ENCODE results near the gene BAIAP3. TPM values are rescaled to one million over a fixed set of nuclear protein-coding genes. Genes with fewer than 3 reads are reported as not detected.
"Not testable (repeated sequence)": the region's sequence is repeated elsewhere in the genome, so short reads cannot be mapped to it uniquely, and the experiment has no call there.

The BAIAP3 gene
- polyA plus RNA-seq, 1 experiment, result 0.33 TPM

DNA sequence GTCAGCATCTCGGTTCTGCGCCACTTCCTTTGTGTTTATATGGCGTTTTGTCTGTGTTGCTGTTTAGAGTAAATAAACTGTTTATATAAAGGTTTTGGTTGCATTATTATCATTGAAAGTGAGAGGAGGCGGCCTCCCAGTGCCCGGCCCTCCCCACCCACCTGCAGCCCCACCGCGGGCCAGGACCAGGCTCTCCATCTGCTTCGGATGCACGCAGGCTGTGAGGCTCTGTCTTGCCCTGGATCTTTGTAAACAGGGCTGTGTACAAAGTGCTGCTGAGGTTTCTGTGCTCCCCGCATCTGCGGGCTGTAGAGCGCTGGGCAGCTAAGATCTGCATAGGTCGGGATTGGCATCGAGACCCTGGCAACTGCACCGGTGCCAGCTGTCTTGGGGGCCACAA is 8.2 kb upstream of the BAIAP3 start:
- ChIA-PET CTCF (no interaction called here), POLR2A (no interaction called here)
- peaks cover 25% of the 10 kb centered on the region for H3K36me3 ChIP-seq (ENCODE audit: control insufficient read depth, insufficient read depth, low read length)
- no peaks in the 10 kb centered on the region for H3K27me3 ChIP-seq (ENCODE audit: control insufficient read depth, insufficient read depth, low read length)
- TF ChIP-seq, protein P1, sequence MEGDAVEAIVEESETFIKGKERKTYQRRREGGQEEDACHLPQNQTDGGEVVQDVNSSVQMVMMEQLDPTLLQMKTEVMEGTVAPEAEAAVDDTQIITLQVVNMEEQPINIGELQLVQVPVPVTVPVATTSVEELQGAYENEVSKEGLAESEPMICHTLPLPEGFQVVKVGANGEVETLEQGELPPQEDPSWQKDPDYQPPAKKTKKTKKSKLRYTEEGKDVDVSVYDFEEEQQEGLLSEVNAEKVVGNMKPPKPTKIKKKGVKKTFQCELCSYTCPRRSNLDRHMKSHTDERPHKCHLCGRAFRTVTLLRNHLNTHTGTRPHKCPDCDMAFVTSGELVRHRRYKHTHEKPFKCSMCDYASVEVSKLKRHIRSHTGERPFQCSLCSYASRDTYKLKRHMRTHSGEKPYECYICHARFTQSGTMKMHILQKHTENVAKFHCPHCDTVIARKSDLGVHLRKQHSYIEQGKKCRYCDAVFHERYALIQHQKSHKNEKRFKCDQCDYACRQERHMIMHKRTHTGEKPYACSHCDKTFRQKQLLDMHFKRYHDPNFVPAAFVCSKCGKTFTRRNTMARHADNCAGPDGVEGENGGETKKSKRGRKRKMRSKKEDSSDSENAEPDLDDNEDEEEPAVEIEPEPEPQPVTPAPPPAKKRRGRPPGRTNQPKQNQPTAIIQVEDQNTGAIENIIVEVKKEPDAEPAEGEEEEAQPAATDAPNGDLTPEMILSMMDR (IDR thresholded peaks at IDR 0.05; ENCODE audit: insufficient read depth, low read depth, low read length), result no peak
- no peak for DNase-seq (ENCODE audit: low read depth)
- no peak overlapping the region for H3K4me3 ChIP-seq (ENCODE audit: low read depth, low read length)

DNA sequence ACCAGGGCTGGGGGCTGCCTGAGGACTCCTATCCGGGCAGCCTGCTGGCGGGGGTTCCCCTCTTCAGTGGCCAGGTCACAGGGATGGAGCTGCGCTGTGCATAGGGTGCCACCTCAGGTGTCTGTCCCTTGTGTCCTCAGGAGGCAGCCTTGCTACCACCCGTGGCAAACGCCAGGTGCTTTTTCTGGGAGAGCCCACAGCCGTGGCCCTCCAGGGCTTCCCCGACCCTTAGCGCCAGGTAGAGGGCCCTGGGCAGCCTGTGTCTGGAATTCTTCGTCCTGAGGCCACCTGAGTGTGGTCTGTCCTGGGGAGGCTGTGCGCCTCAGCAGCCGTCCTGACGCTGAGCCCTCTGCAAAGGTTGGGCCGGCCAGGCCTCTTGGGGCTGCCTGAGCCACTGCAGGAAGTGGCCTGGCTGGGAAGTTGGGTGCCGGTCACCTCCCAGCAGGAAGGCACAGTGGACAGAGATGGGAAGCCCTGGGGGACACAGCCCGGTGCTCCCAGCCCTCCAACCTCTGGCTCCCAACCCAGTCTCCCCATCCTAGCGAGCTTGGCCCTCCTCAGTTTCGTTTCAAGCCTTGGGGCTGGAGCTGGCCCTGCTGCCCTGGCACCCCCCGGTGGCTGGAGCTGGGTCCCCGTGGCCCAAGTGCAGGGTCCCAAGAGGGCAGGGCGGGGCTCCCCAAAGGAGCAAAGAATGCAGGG is 7.6 kb upstream of the BAIAP3 start:
- TF ChIP-seq, protein P1 (IDR thresholded peaks at IDR 0.05; ENCODE audit: insufficient read depth, low read depth, low read length), result no peak
- ChIA-PET CTCF (interaction anchor here (1.1 kb wide), 1 partner anchor 10 kb away, joined by 3 read pairs; no protein-coding TSS in a partner anchor), POLR2A (no interaction called here)
- Histone ChIP-seq H3K27me3 (ENCODE audit: control insufficient read depth, insufficient read depth, low read length) (no peaks in the 10 kb centered on the region), H3K36me3 (ENCODE audit: control insufficient read depth, insufficient read depth, low read length) (peaks cover 22% of the 10 kb centered on the region), H3K4me3 (ENCODE audit: low read depth, low read length) (no peak overlapping the region)
- no peak for DNase-seq (ENCODE audit: low read depth)

DNA sequence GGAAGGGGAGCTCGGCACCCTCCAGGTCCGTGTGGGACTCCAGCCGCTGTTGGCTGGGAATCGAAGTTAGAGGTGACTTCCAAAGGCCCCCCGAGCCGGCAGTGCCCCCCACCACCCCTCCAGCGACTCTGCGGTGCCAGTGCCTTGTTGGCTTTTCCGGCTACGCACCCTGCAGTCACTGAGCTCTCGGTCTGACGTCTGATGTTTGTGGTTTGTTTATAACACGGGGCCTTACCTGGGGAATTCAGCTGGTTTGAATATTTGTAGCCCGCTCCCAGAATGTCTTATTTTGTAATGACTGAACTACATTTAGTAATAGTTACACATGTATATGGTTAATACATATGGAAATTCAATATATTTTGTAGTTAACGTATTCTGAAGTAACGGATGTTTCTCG is 7.1 kb upstream of the BAIAP3 start:
- Histone ChIP-seq H3K36me3 (ENCODE audit: control insufficient read depth, insufficient read depth, low read length) (peaks cover 19% of the 10 kb centered on the region), H3K27me3 (ENCODE audit: control insufficient read depth, insufficient read depth, low read length) (no peaks in the 10 kb centered on the region), H3K4me3 (ENCODE audit: low read depth, low read length) (no peak overlapping the region)
- DNase-seq (ENCODE audit: low read depth), result no peak
- CTCF ChIA-PET, result interaction anchor here (1.1 kb wide), 1 partner anchor 10 kb away, joined by 3 read pairs; no protein-coding TSS in a partner anchor
- TF ChIP-seq, protein P1 (IDR thresholded peaks at IDR 0.05; ENCODE audit: insufficient read depth, low read depth, low read length), result no peak
- POLR2A ChIA-PET, result no interaction called here

DNA sequence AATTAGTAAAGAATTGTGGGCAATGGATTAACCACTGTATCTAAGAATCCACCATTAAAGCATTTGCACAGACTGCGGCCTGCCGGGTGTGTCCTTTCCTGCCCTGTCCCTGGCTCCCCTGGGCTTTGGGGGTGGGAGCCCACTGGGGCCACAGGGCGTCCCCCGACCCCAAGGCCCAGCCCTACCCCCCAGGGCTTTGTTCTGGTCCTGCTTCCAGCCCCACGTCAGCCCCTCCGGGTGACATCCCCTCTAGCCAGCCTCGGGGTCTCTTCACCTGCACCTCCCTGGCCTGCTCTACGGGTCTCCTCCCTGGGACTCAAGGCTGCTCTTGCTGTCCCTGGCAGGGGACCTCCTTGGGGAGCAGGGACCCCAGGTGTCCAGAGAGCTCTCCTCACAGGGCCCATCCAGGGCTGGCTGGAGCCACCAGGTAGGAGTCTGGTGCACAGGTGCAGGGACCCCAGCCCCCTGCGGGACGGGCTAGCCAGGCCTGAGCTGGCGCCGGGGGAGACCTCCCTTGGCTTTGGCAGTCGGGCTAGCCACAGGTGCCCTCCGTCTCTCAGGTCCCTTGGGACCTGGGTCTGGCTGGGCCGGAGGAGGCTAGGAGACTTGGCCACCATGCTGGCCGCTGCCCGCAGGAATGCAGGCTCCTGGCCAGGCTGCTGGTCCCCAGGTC is 6.4 kb upstream of the BAIAP3 start:
- H3K4me3 ChIP-seq (ENCODE audit: low read depth, low read length), result no peak overlapping the region
- peaks cover 5% of the 10 kb centered on the region for H3K27me3 ChIP-seq (ENCODE audit: control insufficient read depth, insufficient read depth, low read length)
- POLR2A ChIA-PET, result no interaction called here
- TF ChIP-seq, protein P1 (IDR thresholded peaks at IDR 0.05; ENCODE audit: insufficient read depth, low read depth, low read length), result no peak
- H3K36me3 ChIP-seq (ENCODE audit: control insufficient read depth, insufficient read depth, low read length), result peaks cover 14% of the 10 kb centered on the region
- no peak for DNase-seq (ENCODE audit: low read depth)
- CTCF ChIA-PET, result interaction anchor here (1.1 kb wide), 1 partner anchor 11 kb away, joined by 3 read pairs; no protein-coding TSS in a partner anchor

DNA sequence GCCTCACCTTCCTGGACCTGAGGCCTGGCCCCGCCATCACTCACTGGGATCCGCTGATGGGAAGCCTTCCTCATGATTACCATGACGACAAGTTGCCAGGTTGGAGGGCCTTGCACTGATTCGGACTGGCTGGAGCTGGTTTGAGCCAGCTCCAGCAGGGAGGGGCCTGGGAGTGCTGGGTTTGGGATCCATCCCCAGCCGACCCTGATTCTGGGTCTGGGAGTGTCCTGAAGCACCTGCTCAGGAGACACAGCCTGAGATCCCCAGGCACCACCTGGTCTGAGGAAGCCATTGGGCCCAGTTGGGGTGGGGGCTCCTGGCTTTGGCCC is 5.9 kb upstream of the BAIAP3 start:
- TF ChIP-seq, protein P1 (IDR thresholded peaks at IDR 0.05; ENCODE audit: insufficient read depth, low read depth, low read length), result no peak
- Histone ChIP-seq H3K36me3 (ENCODE audit: control insufficient read depth, insufficient read depth, low read length) (peaks cover 14% of the 10 kb centered on the region), H3K4me3 (ENCODE audit: low read depth, low read length) (no peak overlapping the region), H3K27me3 (ENCODE audit: control insufficient read depth, insufficient read depth, low read length) (peaks cover 10% of the 10 kb centered on the region)
- POLR2A ChIA-PET, result no interaction called here
- CTCF ChIA-PET, result no interaction called here
- no peak for DNase-seq (ENCODE audit: low read depth)

DNA sequence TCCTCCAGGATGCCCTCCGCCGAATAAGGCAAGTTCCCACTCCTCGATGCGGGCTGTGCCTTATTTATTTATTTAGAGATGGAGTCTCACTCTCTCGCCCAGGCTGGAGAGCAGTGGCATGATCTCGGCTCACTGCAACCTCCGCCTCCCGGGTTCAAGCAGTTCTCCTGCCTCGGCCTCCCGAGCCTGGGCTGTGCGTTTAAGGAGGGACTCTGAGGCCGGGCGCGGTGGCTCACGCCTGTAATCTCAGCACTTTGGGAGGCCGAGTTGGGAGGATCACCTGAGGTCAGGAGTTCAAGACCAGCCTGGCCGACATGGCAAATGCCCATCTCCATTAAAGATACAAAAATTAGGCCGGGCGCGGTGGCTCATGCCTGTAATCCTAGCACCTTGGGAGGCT is 5.3 kb upstream of the BAIAP3 start:
- CTCF ChIA-PET; POLR2A ChIA-PET; DNase-seq (ENCODE audit: low read depth); H3K4me3 ChIP-seq (ENCODE audit: low read depth, low read length): not testable (repeated sequence)
- peaks cover 13% of the 10 kb centered on the region for H3K36me3 ChIP-seq (ENCODE audit: control insufficient read depth, insufficient read depth, low read length)
- peaks cover 14% of the 10 kb centered on the region for H3K27me3 ChIP-seq (ENCODE audit: control insufficient read depth, insufficient read depth, low read length)

DNA sequence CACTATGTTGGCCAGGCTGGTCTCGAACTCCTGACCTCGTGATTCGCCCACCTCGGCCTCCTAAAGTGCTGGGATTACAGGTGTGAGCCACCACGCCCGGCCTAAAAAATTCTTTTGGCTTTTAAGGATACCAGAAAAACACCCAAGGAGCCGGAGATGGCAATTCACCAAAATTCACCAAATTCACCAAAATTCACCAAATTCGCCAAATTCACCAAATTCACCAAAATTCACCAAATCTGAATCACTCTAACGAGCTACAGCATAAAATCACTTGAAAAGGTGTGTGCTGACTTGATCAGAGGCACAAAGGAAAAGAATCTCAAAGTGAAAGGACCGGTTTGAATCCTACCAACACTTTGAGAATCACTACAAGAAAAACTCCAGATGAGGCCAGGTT is 4.5 kb upstream of the BAIAP3 start:
- H3K27me3 ChIP-seq (ENCODE audit: control insufficient read depth, insufficient read depth, low read length), result peaks cover 17% of the 10 kb centered on the region
- H3K4me3 ChIP-seq (ENCODE audit: low read depth, low read length); CTCF ChIA-PET; DNase-seq (ENCODE audit: low read depth); POLR2A ChIA-PET; H3K36me3 ChIP-seq (ENCODE audit: control insufficient read depth, insufficient read depth, low read length): not testable (repeated sequence)
